Measurements from ENCODE around the gene PCDHGB2. TPM values are rescaled to one million over a fixed set of nuclear protein-coding genes. Genes with fewer than 3 reads are reported as not detected.
"Not testable (repeated sequence)": the region's sequence is repeated elsewhere in the genome, so short reads cannot be mapped to it uniquely, and the experiment has no call there.

Gene PCDHGB2
- total RNA-seq, 2 donors from 2014 or later, result 5.2 to 6.7 TPM

- Histone ChIP-seq H3K4me3 (peak within 1 kb of the TSS; percentile 23 to 42), H3K4me1 (peaks cover 0 to 11% of the 10 kb centered on the region in 2 donors), H3K9me3 (peaks cover 20 to 84% of the 10 kb centered on the region in 2 donors)
- not testable (repeated sequence) for H3K27ac ChIP-seq; H3K27me3 ChIP-seq; DNase-seq (ENCODE audit: low spot score); H3K36me3 ChIP-seq
- TF ChIP-seq CTCF (IDR thresholded peaks at IDR 0.05), result peak; percentile 32 to 76
Measured at GRCh38 chr5:141397756-141398551, 38.2 kb downstream of the PCDHGB2 start, which contains the start of gene PCDHGB5. TSS of gene PCDHGB5 (plus strand) at chr5:141397947. CDS start at chr5:141398128, 181 bp downstream.

GRCh38 chr5:141398608-141399007, 38.8 kb downstream of the PCDHGB2 start:
- no peak for DNase-seq (ENCODE audit: low spot score)
- Histone ChIP-seq H3K9me3 (peaks cover 27 to 84% of the 10 kb centered on the region in 2 donors), H3K36me3 (no peaks in the 10 kb centered on the region), H3K4me3 (no peak overlapping the region), H3K27ac (no peak overlapping the region), H3K27me3 (no peaks in the 10 kb centered on the region), H3K4me1 (peaks cover 0 to 11% of the 10 kb centered on the region in 2 donors)
- no peak for TF ChIP-seq CTCF (IDR thresholded peaks at IDR 0.05)

GRCh38 chr5:141399555-141400258, 39.9 kb downstream of the PCDHGB2 start:
- DNase-seq (ENCODE audit: low spot score), result no peak
- H3K27me3 ChIP-seq, result no peaks in the 10 kb centered on the region

GRCh38 chr5:141402553-141403243, 42.9 kb downstream of the PCDHGB2 start, which contains the start of gene PCDHGA9:
TSS of gene PCDHGA9 (plus strand) at chr5:141402778. CDS start at chr5:141402953, 175 bp downstream.
- DNase-seq (ENCODE audit: low spot score), result no peak

More at GRCh38 chr5:141399555-141400258, 39.9 kb downstream of the PCDHGB2 start:
- H3K4me1 ChIP-seq, result peaks cover 0 to 11% of the 10 kb centered on the region in 2 donors
- H3K9me3 ChIP-seq, result peaks cover 31 to 84% of the 10 kb centered on the region in 2 donors
- no peak for TF ChIP-seq CTCF (IDR thresholded peaks at IDR 0.05)
- no peak overlapping the region for H3K27ac ChIP-seq
- no peak overlapping the region for H3K4me3 ChIP-seq
- peaks cover 2% of the 10 kb centered on the region for H3K36me3 ChIP-seq

More at GRCh38 chr5:141402553-141403243, 42.9 kb downstream of the PCDHGB2 start, which contains the start of gene PCDHGA9:
- peaks cover 8% of the 10 kb centered on the region for H3K36me3 ChIP-seq
- peak within 1 kb of the TSS in 1 of 2 donors; percentile 13 for H3K4me3 ChIP-seq
- H3K9me3 ChIP-seq, result peaks cover 34 to 92% of the 10 kb centered on the region in 2 donors
- TF ChIP-seq CTCF (IDR thresholded peaks at IDR 0.05), result peak; percentile 7 to 40
- no peaks in the 10 kb centered on the region for H3K27me3 ChIP-seq
- peaks cover 0 to 11% of the 10 kb centered on the region in 2 donors for H3K4me1 ChIP-seq
- no peak within 1 kb of the TSS for H3K27ac ChIP-seq
